ENCODE data around the gene ADAMTSL4. TPM values are rescaled to one million over a fixed set of nuclear protein-coding genes. Genes with fewer than 3 reads are reported as not detected.

Gene ADAMTSL4
- total and polyA plus RNA-seq, 4 donors: 5.6 to 12.2 (median 11.5) TPM

DNA sequence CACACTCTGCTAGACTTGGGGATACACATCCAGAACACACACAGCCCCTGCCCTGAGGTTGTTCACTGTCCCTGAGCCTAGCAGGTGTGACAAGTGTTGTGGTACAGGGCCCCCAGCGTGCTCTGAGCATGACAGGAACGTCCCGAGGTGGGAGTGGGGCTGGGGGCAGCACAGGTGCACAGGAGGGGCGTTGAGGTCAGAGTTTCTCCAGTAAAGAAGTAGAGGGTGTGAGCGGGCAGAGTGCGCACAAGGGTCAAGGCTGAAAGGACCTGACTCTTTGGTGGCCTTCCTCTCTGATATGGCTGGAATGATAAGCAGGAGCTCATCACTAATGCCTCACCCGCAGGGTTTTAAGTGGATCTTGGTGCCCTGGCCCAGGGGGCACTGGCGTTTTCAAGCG, 34.9 kb upstream of the ADAMTSL4 start:
- Histone ChIP-seq H3K27me3 (ENCODE audit: control insufficient read depth in 4 of 4, insufficient read depth in 4 of 4, low read length in 3 of 4) (no peaks in the 10 kb centered on the region), H3K4me3 (ENCODE audit: low read depth in 1 of 3, low read length in 3 of 3) (no peak overlapping the region), H3K4me1 (ENCODE audit: control insufficient read depth in 4 of 4, insufficient read depth in 4 of 4, low read length in 3 of 4) (peaks cover 2 to 17% (median 9%) of the 10 kb centered on the region in 4 donors), H3K9me3 (ENCODE audit: control insufficient read depth in 4 of 4, low read length in 3 of 4) (no peaks in the 10 kb centered on the region), H3K9ac (ENCODE audit: low read depth in 1 of 2, low read length in 2 of 2) (no peak overlapping the region), H3K36me3 (ENCODE audit: control insufficient read depth in 4 of 4, insufficient read depth in 3 of 4, low read depth in 1 of 4, low read length in 3 of 4) (peaks cover 0 to 3% (median 0%) of the 10 kb centered on the region in 4 donors), H3K27ac (ENCODE audit: low read depth in 1 of 2, low read length in 2 of 2) (no peak overlapping the region)
- DNase-seq (ENCODE audit: low spot score): no peak
- 82% methylated on average over 9 of the region's 9 CpGs for WGBS
- TF ChIP-seq JUND (IDR thresholded peaks at IDR 0.05): no peak

- TF ChIP-seq RAD21 (IDR thresholded peaks at IDR 0.05) (no peak), RXRA (IDR thresholded peaks at IDR 0.05) (no peak), TAF1 (conservative IDR thresholded peaks at IDR 0.05) (peak; percentile 30), HNF4A (conservative IDR thresholded peaks at IDR 0.05) (no peak), REST (IDR thresholded peaks at IDR 0.05) (no peak), FOXA2 (IDR thresholded peaks at IDR 0.05) (no peak)
- TF ChIP-seq, protein P1, sequence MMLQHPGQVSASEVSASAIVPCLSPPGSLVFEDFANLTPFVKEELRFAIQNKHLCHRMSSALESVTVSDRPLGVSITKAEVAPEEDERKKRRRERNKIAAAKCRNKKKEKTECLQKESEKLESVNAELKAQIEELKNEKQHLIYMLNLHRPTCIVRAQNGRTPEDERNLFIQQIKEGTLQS (IDR thresholded peaks at IDR 0.05): no peak
- Histone ChIP-seq H3K9ac (ENCODE audit: low read depth in 1 of 2, low read length in 2 of 2) (peak overlapping the region; percentile 82 to 98), H3K4me3 (ENCODE audit: low read depth in 1 of 3, low read length in 3 of 3) (peak overlapping the region; percentile 60 to 85 (median 85)), H3K9me3 (ENCODE audit: control insufficient read depth in 4 of 4, low read length in 3 of 4) (no peaks in the 10 kb centered on the region), H3K36me3 (ENCODE audit: control insufficient read depth in 4 of 4, insufficient read depth in 3 of 4, low read depth in 1 of 4, low read length in 3 of 4) (peaks cover 0 to 3% (median 0%) of the 10 kb centered on the region in 4 donors), H3K4me1 (ENCODE audit: control insufficient read depth in 4 of 4, insufficient read depth in 4 of 4, low read length in 3 of 4) (peaks cover 2 to 17% (median 9%) of the 10 kb centered on the region in 4 donors), H3K27ac (ENCODE audit: low read depth in 1 of 2, low read length in 2 of 2) (peak overlapping the region; percentile 66 to 68), H3K27me3 (ENCODE audit: control insufficient read depth in 4 of 4, insufficient read depth in 4 of 4, low read length in 3 of 4) (no peaks in the 10 kb centered on the region)
- WGBS: 31% methylated on average over 21 of the region's 21 CpGs
- DNase-seq (ENCODE audit: low spot score): no peak
Measured at GRCh38 chr1:150514913-150515327, 34.3 kb upstream of the ADAMTSL4 start.

- peaks cover 0 to 3% (median 0%) of the 10 kb centered on the region in 4 donors for H3K36me3 ChIP-seq (ENCODE audit: control insufficient read depth in 4 of 4, insufficient read depth in 3 of 4, low read depth in 1 of 4, low read length in 3 of 4)
- H3K9ac ChIP-seq (ENCODE audit: low read depth in 1 of 2, low read length in 2 of 2): peak within 1 kb of the TSS; percentile 82 to 98
- no peaks in the 10 kb centered on the region for H3K27me3 ChIP-seq (ENCODE audit: control insufficient read depth in 4 of 4, insufficient read depth in 4 of 4, low read length in 3 of 4)
- WGBS: under 1% methylated on average over 54 of the region's 54 CpGs
- DNase-seq (ENCODE audit: low spot score): peak; percentile 94
- H3K9me3 ChIP-seq (ENCODE audit: control insufficient read depth in 4 of 4, low read length in 3 of 4): no peaks in the 10 kb centered on the region
- peaks cover 2 to 17% (median 9%) of the 10 kb centered on the region in 4 donors for H3K4me1 ChIP-seq (ENCODE audit: control insufficient read depth in 4 of 4, insufficient read depth in 4 of 4, low read length in 3 of 4)
- H3K4me3 ChIP-seq (ENCODE audit: low read depth in 1 of 3, low read length in 3 of 3): peak within 1 kb of the TSS; percentile 60 to 85 (median 85)
- peak within 1 kb of the TSS; percentile 66 to 68 for H3K27ac ChIP-seq (ENCODE audit: low read depth in 1 of 2, low read length in 2 of 2)
- TF ChIP-seq TAF1 (conservative IDR thresholded peaks at IDR 0.05) (no peak), SP1 (IDR thresholded peaks at IDR 0.05) (peak; percentile 59), YY1 (IDR thresholded peaks at IDR 0.05) (no peak), GABPA (IDR thresholded peaks at IDR 0.05 in 1 of 2, conservative IDR thresholded peaks at IDR 0.05 in 1 of 2) (no peak), RAD21 (IDR thresholded peaks at IDR 0.05) (peak in 1 of 2 donors; percentile 26), FOXA1 (IDR thresholded peaks at IDR 0.05) (peak; percentile 49), RXRA (IDR thresholded peaks at IDR 0.05) (no peak), FOXA2 (IDR thresholded peaks at IDR 0.05) (peak; percentile 5), HNF4G (IDR thresholded peaks at IDR 0.05) (no peak), REST (IDR thresholded peaks at IDR 0.05) (no peak), NR2F2 (IDR thresholded peaks at IDR 0.05) (no peak), ZBTB33 (IDR thresholded peaks at IDR 0.05) (no peak)
- TF ChIP-seq, protein P2, sequence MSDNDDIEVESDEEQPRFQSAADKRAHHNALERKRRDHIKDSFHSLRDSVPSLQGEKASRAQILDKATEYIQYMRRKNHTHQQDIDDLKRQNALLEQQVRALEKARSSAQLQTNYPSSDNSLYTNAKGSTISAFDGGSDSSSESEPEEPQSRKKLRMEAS (IDR thresholded peaks at IDR 0.05): peak; percentile 19
Measured at GRCh38 chr1:150515328-150516049, 33.7 kb upstream of the ADAMTSL4 start, which contains the start of gene FALEC. Gene FALEC (plus strand): TSS chr1:150515752.

Measured in liver (tissue), 9 donors.